GM11168 (cell line): ENCODE measurements around the gene COMMD1.

Experiments
- in situ Hi-C: fragments of 300-500 bp; cut with MboI; formaldehyde crosslinking; loops from one replicate; pipeline ENCODE4 v1.12.0; 2022; ENCODE audit warnings: low sequenced_read_pairs; ENCODE audit not compliant: unreplicated experiment

Gene COMMD1

DNA sequence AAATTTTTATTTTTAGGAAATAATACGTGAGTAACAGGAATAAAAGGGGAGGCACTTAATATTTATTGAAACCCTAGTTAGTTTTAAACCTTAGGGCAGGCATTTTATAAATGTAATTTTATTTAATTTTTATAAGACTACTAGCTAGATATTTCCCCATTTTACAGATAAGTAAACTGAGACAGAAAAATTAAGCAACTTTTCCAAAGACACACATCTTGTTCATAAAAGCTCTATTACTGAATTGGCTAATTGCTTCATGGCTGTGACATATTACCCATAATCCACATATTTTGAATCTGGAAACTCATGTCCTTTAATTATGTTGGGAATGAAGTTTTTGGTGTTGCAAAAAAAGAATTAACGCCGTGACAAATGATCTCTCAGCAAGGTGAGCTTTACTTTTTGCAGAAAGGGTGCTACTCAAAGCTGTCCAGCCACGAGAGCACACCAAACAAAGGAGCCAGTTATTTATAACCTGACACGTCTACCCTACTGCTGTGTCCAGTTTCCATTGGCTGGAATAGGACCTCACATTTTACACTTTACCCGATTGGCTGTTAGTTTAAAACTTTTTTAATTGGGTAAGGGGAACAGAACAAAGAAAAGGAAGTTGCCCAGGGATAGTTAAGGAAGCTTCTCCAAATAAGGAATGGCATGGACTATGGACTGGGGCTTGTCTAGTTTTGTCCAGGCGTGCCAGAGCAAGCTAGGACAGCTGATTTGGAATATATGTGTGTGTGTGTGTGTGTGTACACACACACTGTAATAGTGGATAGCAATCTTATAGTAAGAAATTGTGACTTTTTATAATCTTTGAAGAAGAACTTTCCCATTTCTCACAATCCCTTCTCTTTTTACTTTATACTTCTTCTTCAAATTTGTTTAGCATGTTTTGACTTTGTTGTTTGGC is 54.2 kb downstream of the COMMD1 start:
- in situ Hi-C loops = no loop called here

DNA sequence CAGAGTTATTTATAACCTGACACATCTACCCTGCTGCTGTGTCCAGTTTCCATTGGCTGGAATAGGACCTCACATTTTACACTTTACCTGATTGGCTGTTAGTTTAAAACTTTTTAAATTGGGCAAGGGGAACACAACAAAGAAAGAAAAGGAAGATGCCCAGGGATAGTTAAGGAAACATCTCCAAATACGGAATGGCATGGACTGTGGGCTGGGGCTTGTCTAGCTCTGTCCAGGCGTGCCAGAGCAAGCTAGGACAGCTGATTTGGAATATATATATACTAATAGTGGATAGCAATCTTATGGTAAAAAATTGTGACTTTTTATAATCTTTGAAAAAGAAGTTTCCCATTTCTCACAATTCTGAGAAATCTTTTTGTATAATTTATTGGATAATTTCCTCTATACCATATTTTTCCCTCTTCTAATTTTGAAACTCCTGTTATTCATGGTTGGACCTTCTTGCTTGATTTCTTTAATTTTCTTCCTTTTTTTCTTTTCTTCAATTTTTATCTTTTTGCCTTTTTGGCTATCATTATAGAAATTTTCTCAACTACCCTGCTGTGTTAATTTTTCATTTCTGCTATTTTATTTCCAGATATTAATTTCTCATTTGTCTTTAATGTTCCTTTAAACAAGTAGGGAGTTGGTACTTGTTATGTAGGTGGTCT is 55.9 kb downstream of the COMMD1 start:
- in situ Hi-C loops = no loop called here

DNA sequence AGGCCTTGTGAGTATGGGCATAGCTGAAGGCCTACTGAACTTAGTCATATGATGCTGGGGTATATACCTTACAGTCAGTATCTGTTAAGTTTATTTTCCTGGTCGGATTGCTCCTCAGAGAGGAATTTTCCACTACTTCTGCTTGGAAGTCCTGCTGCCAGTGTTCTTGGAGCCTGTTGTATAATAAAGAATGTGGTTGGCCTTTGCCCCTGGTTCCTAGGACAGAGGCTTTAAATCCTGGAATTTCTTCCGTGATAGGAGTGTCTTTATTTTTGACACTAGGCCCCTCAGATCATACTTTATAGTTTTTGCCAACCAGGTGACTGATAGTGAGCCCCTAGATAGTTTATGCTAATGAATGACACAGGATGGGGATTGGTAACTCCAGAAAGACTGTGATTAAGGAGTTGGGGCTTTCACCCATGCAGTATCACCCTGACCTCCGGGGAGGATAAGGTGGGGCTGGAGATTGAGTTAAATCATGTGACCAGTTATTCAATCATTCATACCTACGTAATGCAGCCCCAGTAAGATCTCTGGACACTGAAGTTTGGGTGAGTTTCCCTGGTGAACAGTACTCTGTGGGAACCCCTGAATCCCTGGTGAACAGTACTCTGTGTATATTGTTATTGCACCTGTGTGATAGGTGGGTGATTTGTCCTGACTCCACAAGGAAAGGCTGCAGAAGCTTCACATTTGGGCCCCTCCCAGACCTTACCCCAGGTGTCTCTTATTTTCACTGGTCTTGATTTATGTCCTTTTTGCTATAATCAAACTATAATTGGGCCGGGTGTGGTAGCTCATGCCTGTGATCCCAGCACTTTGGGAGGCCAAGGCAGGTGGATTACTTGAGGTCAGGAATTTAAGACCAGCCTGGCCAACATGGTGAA is 56.9 kb downstream of the COMMD1 start:
- in situ Hi-C loops = no loop called here

DNA sequence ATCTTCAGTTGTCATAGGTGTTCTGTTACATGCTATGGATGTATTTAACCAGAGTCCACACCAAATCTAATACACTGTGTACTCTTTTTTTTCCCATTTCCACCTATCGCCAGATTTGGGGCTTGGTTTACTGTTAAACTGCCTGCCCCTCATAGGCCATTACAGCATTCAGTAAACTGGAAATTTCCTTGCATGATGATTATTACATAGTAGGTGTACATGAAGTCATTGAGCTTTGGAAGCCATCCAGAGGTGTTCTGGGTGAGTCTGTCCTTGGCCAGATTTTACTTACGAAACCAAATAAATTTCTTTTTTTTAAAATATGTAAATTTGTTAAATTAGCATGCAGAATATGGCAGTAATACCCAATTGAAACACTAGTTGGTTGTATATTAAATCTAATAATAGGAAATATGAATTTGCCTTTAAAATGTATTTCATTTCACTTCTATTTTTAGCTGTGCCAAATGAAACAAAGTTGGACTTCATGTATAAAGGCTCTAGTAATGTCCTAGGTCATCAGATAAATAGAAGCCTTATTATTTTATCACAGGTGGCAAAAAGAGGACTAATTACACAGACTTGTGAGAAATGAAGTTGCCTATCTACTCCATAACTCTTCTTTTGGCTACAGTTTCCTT is 60.7 kb downstream of the COMMD1 start:
- in situ Hi-C loops = no loop called here

DNA sequence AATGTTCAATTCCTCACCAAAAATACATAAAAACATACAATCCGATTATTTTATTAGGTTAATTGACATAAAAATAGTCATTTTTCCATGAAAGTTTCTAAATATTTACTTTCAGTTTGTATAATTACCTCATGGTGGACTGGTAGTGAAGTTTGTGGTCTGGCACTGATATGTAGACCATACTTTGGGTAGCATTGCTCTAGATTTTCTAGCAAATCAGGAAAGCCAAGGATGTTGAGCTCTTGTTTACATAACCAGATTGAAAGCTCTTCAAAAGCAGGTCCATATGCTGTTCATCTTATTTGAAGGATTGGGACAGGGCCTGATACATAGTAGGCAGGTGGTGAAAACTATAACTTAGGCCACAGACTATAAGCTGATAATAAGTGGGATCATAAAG is 61.8 kb downstream of the COMMD1 start:
- in situ Hi-C loops = no loop called here

DNA sequence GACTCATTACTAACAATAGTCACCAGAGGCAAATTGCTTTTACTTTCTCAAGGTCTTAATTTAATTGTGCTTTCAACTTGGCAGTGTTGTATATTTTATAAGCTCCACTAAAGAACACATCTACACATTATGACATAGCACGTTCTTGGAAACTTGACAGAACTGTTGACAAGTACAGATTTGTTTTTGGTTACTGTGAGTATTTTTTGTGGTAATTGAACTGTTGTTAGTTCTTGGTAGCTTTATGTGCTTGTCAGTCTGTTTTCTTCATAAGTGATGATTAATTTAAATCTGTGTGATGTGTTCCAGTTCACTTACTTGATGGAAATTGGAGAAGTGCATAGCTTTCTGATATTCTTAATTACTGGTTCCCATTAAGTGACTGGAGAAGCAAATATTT is 63.9 kb downstream of the COMMD1 start:
- in situ Hi-C loops = no loop called here

DNA sequence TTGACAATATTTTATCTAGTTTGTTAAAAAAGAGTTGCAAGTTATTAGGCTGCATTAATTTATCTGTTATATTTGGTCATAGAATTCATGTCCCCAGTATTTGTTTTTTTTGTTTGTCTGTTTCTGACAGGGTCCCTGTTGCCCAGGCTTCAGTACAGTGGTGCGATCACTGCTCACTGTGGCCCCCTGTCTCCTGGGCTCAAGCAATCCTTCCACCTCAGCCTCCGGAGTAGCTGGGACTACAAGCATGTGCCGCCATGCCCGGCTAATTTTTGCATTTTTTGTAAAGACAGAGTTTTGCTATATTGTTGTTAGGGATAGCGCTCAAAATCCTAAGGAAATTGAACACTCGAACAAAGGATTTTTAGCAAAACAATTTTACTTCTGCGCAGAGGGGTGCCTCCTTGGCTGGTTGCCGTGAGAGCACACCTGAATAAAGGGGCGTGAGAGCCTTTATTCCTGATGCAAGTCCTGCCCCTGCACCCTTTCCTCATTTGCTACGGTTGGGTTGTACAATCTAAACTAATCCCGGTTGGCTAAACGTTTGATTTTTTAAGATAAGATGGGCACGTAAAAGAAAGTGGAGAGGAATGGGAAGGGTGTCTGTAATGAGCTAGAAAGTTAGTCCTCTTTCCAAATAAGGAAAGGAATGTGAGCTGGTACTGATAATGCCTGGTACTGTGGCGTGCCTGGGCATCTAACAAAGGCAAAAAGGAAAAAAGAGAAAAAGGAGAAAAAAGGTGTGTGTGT is 65.5 kb downstream of the COMMD1 start:
- in situ Hi-C loops = no loop called here

DNA sequence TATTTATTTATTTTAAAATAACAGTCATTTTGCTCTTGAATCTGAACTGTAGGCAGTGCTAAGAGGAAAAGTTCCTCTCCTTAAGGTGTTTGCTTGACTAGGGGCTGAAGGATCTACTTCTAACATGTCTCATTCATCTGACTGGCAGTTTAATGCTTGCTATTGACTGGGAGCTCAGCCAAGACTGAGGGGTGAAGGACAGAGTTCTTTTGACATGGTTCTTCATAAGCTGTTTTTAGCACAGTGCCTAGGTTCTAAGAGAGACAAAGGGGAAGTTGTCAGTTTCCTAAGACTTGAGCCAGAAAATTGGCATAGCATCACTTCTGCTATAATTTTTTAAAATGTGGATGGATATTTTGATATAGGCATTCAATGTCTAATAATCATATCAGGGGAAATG is 73.0 kb downstream of the COMMD1 start:
- in situ Hi-C loops = loop anchor here (25.0 kb wide), 1 partner anchor 784 kb away; no protein-coding TSS in a partner anchor

DNA sequence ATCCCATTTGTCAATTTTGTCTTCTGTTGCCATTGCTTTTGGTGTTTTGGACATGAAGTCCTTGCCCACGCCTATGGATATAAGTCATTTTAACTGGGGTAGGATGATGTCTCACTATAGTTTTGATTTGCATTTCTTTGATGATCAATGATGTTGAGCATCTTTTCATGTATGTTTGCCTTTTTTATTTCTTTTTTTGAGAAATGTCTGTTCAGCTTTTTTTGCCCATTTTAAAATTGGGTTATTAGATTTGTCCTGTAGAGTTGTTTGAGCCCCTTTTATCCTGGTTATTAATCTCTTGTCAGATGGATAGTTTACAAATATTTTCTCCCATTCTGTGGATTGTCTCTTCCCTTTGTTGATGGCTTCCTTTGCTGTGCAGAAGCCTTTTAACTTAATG is 75.3 kb downstream of the COMMD1 start:
- in situ Hi-C loops = loop anchor here (25.0 kb wide), 1 partner anchor 782 kb away; no protein-coding TSS in a partner anchor

DNA sequence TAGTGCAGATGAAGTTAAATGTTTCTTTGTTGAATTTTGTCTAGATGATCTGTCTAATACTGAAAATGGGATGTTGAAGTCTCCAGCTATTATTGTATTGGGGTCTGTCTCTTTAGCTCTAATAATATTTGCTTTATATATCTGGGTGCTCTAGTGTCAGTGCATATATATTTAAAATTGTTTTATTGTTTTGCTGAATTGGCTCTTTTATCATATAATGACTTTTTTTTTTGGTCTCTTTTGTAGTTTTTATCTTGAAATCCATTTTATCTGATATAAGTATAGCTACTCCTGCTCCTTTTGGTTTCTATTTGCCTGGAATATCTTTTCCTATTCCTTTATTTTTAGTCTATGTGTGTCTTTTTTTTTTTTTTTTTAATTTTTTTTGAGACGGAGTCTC is 79.2 kb downstream of the COMMD1 start:
- in situ Hi-C loops = loop anchor here (25.0 kb wide), 1 partner anchor 778 kb away; no protein-coding TSS in a partner anchor

DNA sequence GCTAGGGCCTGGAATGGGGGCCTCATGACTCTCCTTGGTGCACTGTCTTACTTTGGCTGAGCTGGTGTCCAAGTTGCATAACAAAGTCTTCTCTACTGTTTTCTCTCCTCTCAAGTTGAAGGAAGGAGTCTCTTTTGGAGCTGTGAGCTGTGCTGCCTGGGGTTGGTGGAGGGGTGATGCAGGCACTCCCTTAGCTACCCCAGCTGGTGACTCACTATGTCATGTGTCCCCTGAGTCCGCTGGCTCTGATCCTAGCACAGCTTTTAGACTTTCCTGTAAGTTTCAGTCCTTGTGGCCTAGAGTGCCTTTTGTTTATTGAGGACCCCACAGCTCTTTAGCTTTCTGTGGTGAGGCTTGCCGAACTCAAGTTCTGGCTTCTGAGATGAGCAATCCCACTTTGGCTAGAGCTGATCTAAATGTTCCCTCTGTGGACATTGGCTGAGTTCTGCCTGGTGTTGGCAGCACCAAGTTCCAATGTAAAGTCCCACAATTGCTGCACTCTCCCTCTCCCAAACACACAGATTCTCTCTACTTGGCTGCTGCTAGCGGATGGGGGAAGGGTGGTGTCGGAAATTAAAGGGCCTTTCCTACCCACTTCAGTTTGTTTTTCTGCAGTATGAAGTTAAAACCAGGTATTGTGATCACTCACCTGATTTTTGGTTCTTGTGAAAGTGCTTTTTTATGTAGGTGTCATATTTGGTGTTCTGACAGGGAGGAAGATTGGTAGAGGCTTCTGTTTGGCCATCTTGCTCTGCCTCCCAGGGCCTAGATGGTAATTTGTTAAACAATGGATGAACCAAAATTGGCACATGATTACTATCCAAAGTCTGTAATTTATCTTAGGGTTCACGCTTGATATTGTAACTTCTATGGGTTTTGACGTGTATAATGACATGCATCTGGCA is 83.2 kb downstream of the COMMD1 start:
- in situ Hi-C loops = loop anchor here (25.0 kb wide), 1 partner anchor 774 kb away; no protein-coding TSS in a partner anchor

DNA sequence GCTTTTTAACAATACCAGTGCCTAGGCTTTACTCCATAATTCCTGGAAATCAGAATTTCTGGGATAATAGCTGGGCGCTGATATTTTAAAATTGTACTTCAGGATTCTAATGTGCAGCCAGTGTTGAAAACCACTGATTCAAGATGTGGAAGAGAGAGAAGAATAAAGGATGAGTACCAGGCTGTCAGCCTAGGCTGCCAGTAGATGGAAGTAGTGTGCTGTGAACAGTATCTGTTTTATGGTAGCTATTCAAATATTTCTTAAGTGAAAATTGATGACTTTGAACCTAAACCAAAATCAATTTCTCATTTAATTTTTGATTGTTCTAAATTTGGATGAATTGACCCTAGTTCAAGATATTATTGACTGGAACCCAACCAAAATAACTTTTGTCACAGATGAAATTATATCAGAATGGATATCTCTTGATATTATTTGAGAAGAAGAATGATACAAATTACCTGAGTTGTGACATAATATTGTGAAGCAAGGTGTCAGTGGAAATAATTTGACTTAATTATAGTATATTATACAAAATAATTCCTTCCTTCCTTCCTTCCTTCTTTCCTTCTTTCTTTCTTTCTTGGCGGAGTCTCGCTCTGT is 88.0 kb downstream of the COMMD1 start:
- in situ Hi-C loops = loop anchor here (5.0 to 25.0 kb wide), 2 partner anchors 419 to 769 kb away; no protein-coding TSS in a partner anchor

DNA sequence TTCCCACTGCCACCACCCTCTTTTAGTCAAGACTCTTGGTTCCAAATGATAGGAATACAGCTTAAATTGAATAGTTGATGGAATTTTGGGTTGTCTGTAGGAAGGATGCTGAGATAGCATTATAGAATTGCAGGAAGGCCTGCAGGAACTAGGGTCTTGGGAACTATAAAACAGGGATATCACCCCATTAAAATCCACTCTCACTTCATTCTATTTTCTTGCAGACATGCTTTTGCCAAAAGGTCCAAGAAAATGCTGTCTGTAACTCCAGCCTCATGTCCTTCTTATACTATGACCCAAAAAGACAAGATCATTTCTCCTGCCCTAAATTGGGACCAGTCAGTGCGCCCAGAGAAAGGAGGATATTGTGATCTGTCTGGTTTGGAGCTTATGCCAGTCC is 89.1 kb downstream of the COMMD1 start:
- in situ Hi-C loops = loop anchor here (5.0 to 25.0 kb wide), 2 partner anchors 418 to 768 kb away; no protein-coding TSS in a partner anchor

DNA sequence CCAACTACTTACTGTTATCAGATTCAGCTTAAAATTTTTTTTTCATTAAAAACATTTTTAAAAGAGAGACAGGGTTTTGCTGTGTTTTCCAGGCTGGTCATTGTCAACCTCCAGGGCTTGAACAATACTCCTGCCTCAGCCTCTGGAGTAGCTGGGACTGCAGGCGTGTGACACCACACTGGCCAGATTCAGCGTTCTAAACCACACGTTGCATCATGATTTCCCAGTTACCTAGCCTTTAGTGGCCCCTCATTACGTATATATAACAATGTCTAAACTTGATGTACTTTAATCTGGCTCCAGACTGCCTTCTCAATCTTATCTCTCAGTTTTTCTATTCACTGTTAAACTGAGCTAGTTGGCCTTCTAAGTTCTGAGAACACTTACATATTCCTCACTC is 89.6 kb downstream of the COMMD1 start:
- in situ Hi-C loops = loop anchor here (25.0 kb wide), 1 partner anchor 767 kb away; no protein-coding TSS in a partner anchor

DNA sequence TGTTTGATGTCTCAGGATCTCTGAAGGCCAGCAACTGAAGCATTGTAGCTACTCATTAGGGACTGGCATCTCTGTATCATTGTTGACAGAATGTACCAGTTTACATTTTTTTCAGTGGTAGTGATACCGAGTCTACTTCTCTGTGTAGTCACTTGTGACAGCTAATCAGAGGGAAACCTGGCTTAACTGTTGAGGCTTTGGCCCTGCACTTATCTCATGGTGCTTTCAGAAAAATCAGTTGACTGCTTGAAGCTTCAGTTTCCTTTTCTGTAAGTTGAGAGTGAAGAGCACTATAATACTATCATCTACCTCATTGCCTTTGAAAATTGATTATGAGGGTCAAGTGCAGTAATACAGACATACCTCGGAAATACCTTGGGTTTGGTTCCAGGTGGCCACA is 90.0 kb downstream of the COMMD1 start:
- in situ Hi-C loops = loop anchor here (25.0 kb wide), 1 partner anchor 767 kb away; no protein-coding TSS in a partner anchor

DNA sequence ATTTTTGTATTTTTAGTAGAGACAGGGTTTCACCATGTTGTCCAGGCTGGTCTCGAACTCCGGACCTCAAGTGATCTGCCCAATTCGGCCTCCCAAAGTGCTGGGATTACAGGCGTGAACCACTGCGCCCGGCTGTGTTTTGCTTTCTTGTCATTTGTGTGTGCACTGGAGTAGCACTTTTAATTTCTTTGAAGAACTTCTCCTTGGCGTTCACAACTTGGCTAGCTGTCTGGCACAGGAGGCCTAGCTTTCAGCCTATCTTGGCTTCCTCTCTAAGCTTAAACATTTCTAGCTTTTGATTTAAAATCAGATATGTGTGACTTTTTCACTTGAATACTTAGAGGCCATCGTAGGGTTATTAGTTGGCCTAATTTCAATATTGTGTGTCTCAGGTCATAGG is 93.0 kb downstream of the COMMD1 start:
- in situ Hi-C loops = loop anchor here (25.0 kb wide), 1 partner anchor 764 kb away; no protein-coding TSS in a partner anchor

DNA sequence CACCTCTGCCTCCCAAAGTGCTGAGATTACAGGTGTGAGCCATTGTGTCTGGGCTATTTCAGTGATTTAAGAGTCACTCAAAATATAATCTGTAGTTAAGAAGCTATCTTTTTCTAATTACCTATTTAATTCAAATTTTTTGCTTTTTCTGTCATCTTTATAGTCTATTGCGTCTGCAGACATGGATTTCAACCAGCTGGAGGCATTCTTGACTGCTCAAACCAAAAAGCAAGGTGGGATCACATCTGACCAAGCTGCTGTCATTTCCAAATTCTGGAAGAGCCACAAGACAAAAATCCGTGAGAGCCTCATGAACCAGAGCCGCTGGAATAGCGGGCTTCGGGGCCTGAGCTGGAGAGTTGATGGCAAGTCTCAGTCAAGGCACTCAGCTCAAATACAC is 95.1 kb downstream of the COMMD1 start:
- in situ Hi-C loops = no loop called here
